CD4-positive, alpha-beta T cell treated with Interleukin-2 at 100 ng/mL for 4 hours (primary cell): ENCODE measurements around the gene PLK5.
"Not testable (repeated sequence)": the region's sequence is repeated elsewhere in the genome, so short reads cannot be mapped to it uniquely, and the experiment has no call there.

ENCODE experiments used
- DNase-seq: peaks from one replicate; pipeline ENCODE4 v3.0.0-alpha.2; 2020; ENCODE audit warnings: low spot score

Gene PLK5

GRCh38 chr19:1507763-1508506 is 15.9 kb upstream of the PLK5 start:
- peak; percentile 95 for DNase-seq

- DNase-seq, result no peak
Measured at GRCh38 chr19:1508507-1508856, 15.4 kb upstream of the PLK5 start.

GRCh38 chr19:1509602-1510441 is 14.1 kb upstream of the PLK5 start:
- DNase-seq, result no peak

- DNase-seq, result no peak
Measured at GRCh38 chr19:1510442-1510806, 13.5 kb upstream of the PLK5 start.

GRCh38 chr19:1510807-1511206 is 13.1 kb upstream of the PLK5 start:
- no peak for DNase-seq

GRCh38 chr19:1511318-1512317 is 12.3 kb upstream of the PLK5 start:
- DNase-seq, result no peak

GRCh38 chr19:1512671-1513498 is 11.0 kb upstream of the PLK5 start, which contains the start of gene ADAMTSL5:
TSS of gene ADAMTSL5 (minus strand) at chr19:1513019. CDS start at chr19:1510943, 2,076 bp downstream.
- peak; percentile 50 for DNase-seq

- DNase-seq, result peak; percentile 63
Measured at GRCh38 chr19:1513499-1514294, 10.2 kb upstream of the PLK5 start.

- DNase-seq, result no peak
Measured at GRCh38 chr19:1514295-1514661, 9.6 kb upstream of the PLK5 start.

GRCh38 chr19:1514986-1515721 is 8.7 kb upstream of the PLK5 start:
- no peak for DNase-seq

GRCh38 chr19:1516395-1516753 is 7.5 kb upstream of the PLK5 start:
- no peak for DNase-seq

GRCh38 chr19:1518471-1518870 is 5.4 kb upstream of the PLK5 start:
- DNase-seq, result no peak

- not testable (repeated sequence) for DNase-seq
Measured at GRCh38 chr19:1519802-1520201, 4.1 kb upstream of the PLK5 start.

- no peak for DNase-seq
Measured at GRCh38 chr19:1520203-1520780, 3.6 kb upstream of the PLK5 start.

GRCh38 chr19:1521636-1522035 is 2.2 kb upstream of the PLK5 start:
- no peak for DNase-seq

- DNase-seq, result no peak
Measured at GRCh38 chr19:1522061-1522460, 1.8 kb upstream of the PLK5 start.

- no peak for DNase-seq
Measured at GRCh38 chr19:1522838-1523237, 1.0 kb upstream of the PLK5 start.

GRCh38 chr19:1524287-1524971 is 552 bp downstream of the PLK5 start:
- no peak for DNase-seq

GRCh38 chr19:1524972-1525325 is 1.1 kb downstream of the PLK5 start:
- no peak for DNase-seq
